Mucosa of descending colon (tissue), 3 donors: ENCODE data around the gene ABHD11. TPM values are rescaled to one million over a fixed set of nuclear protein-coding genes. Genes with fewer than 3 reads are reported as not detected.
A peak's percentile ranks its signal among the peaks of the same experiment; 100 is the strongest.

ENCODE experiments used
- ATAC-seq: fragments of 200-7000 bp; cut with Tn5 transposase; one replicate; pipeline ENCODE4 v1.9.1; 2020; ENCODE audit warnings: mild to moderate bottlenecking, moderate library complexity
- DNase-seq, 3 donors: peaks; one replicate each; pipeline ENCODE4 v3.0.0-alpha.2; 2020
- H3K36me3 ChIP-seq: fragments of 200-600 bp; one replicate; pipeline ENCODE4 v1.8.0; 2021; ENCODE audit warnings: low read depth, mild to moderate bottlenecking
- H3K4me1 ChIP-seq: fragments of 200-600 bp; one replicate; pipeline ENCODE4 v1.8.0; 2021; ENCODE audit warnings: low read depth, mild to moderate bottlenecking
- H3K4me3 ChIP-seq: fragments of 200-600 bp; one replicate; pipeline ENCODE4 v1.8.0; 2021; ENCODE audit warnings: mild to moderate bottlenecking
- H3K9me3 ChIP-seq: fragments of 200-600 bp; one replicate; pipeline ENCODE4 v1.8.0; 2021; ENCODE audit warnings: mild to moderate bottlenecking
- CTCF ChIP-seq: fragments of 200-600 bp; IDR thresholded peaks from one replicate; pipeline ENCODE4 v1.8.0; 2022; ENCODE audit warnings: antibody characterized with exemption, mild to moderate bottlenecking
- intact Hi-C, 2 donors: fragments of 100-400 bp; cut with DNase I in 1 of 2; cut with micrococcal nuclease in 1 of 2; formaldehyde crosslinking; loops; one replicate each; pipeline versions ENCODE4 v1.11.0 to v1.11.1; 2022; cut with DNase I, micrococcal nuclease
- total RNA-seq, 3 donors: library from RNA; stranded (reverse); fragmentation: NEBNext Ultra II Directional in 2 of 3; extraction: Animal tissue kit (Norgen Biotek cat#: 25700) in 2 of 3; gene quantifications; one replicate each; pipeline versions ENCODE4 v1.2.1 to v1.2.4, GENCODE V29; 2021 to 2023
- donor health status: DM: no; HTN: no; CAD: no; lungs with moderate emphysema.
- donor health status: DM: no; HTN: no; CAD: no.
- donor health status: DM: no; HTN: yes; CAD: no.

ABHD11 gene
- total RNA-seq, 3 donors from 2014 or later, result 55.3 to 115 (median 97.3) TPM

- Histone ChIP-seq H3K4me1 (peaks cover 52% of the 10 kb centered on the region), H3K36me3 (no peaks in the 10 kb centered on the region), H3K4me3 (no peak overlapping the region), H3K9me3 (no peaks in the 10 kb centered on the region)
- intact Hi-C loops, result no loop called here
- ATAC-seq, result no peak
- DNase-seq, result peak in 1 of 3 donors; percentile 49
- no peak for TF ChIP-seq CTCF
These were observed 2.2 kb upstream of the ABHD11 start for GRCh38 chr7:73740771-73741170.

GRCh38 chr7:73740212-73740611 is 1.6 kb upstream of the ABHD11 start:
- Histone ChIP-seq H3K9me3 (no peaks in the 10 kb centered on the region), H3K4me3 (no peak overlapping the region), H3K36me3 (no peaks in the 10 kb centered on the region), H3K4me1 (peaks cover 56% of the 10 kb centered on the region)
- intact Hi-C loops, result no loop called here
- TF ChIP-seq CTCF, result no peak
- DNase-seq (no peak), ATAC-seq (no peak)

GRCh38 chr7:73739387-73739767 is 775 bp upstream of the ABHD11 start:
- H3K9me3 ChIP-seq, result no peaks in the 10 kb centered on the region
- ATAC-seq (no peak), DNase-seq (peak in 1 of 3 donors; percentile 58)
- H3K4me1 ChIP-seq, result peaks cover 56% of the 10 kb centered on the region
- intact Hi-C loops, result loop anchor here in 1 of 2 donors (5.0 kb wide), 1 partner anchor 132 kb away; no protein-coding TSS in a partner anchor
- no peaks in the 10 kb centered on the region for H3K36me3 ChIP-seq
- peak overlapping the region; percentile 56 for H3K4me3 ChIP-seq
- TF ChIP-seq CTCF, result no peak

- no peak for TF ChIP-seq CTCF
- Histone ChIP-seq H3K36me3 (no peaks in the 10 kb centered on the region), H3K4me1 (peaks cover 51% of the 10 kb centered on the region), H3K4me3 (peak overlapping the region; percentile 86), H3K9me3 (no peaks in the 10 kb centered on the region)
- intact Hi-C loops, result loop anchor here in 1 of 2 donors (5.0 kb wide), 1 partner anchor 131 kb away; no protein-coding TSS in a partner anchor
- peak; percentile 83 to 87 (median 86) for DNase-seq
- ATAC-seq, result peak; percentile 40
These were observed 386 bp downstream of the ABHD11 start for GRCh38 chr7:73738220-73738611.

- intact Hi-C loops, result loop anchor here in 1 of 2 donors (5.0 kb wide), 1 partner anchor 130 kb away; no protein-coding TSS in a partner anchor
- peak in 2 of 3 donors; percentile 57 to 67 for DNase-seq
- no peak for TF ChIP-seq CTCF
- Histone ChIP-seq H3K4me1 (peaks cover 47% of the 10 kb centered on the region), H3K9me3 (no peaks in the 10 kb centered on the region), H3K4me3 (peak overlapping the region; percentile 86), H3K36me3 (no peaks in the 10 kb centered on the region)
- ATAC-seq, result no peak
These were observed 947 bp downstream of the ABHD11 start for GRCh38 chr7:73737491-73738219.
